ENCODE results near the gene SLC35B2.

SLC35B2 gene

GRCh38 chr6:44219815-44220784 is 37.2 kb downstream of the SLC35B2 start:
- DNase-seq, result no peak

GRCh38 chr6:44219053-44219814 is 38.1 kb downstream of the SLC35B2 start:
- no peak for DNase-seq

GRCh38 chr6:44217332-44218143 is 39.8 kb downstream of the SLC35B2 start:
- DNase-seq, result no peak

GRCh38 chr6:44216677-44217331 is 40.5 kb downstream of the SLC35B2 start, which contains the start of gene MYMX:
Gene MYMX (plus strand): TSS chr6:44216926. CDS start chr6:44217472, 546 bp downstream.
- DNase-seq, result no peak

- DNase-seq, result no peak
These were observed 43.0 kb downstream of the SLC35B2 start for GRCh38 chr6:44214307-44214706.

- DNase-seq, result no peak
These were observed 46.0 kb downstream of the SLC35B2 start for GRCh38 chr6:44211284-44211683.

- DNase-seq, result no peak
These were observed 49.4 kb downstream of the SLC35B2 start for GRCh38 chr6:44207966-44208365.

Data from effector CD4-positive, alpha-beta T cell (primary cell).